K562 (cell line): ENCODE measurements around the gene SLAMF6. TPM values are rescaled to one million over a fixed set of nuclear protein-coding genes. Genes with fewer than 3 reads are reported as not detected.
A peak's percentile ranks its signal among the peaks of the same experiment; 100 is the strongest.

ENCODE experiments used
- CHD4 ChIP-seq: fragments of 200-600 bp; sonication (generic); IDR thresholded peaks from 3 replicates; pipeline ENCODE4 v1.6.1; 2012; ENCODE audit warnings: low read depth, mild to moderate bottlenecking, mixed read lengths, low read length, inconsistent platforms; ENCODE audit not compliant: insufficient read depth, insufficient replicate concordance, poor library complexity, severe bottlenecking
- CREB5 ChIP-seq: fragments of 250-450 bp; sonication (Bioruptor Pico); IDR thresholded peaks from 2 replicates; pipeline ENCODE4 v1.5.0; 2020; ENCODE audit warnings: mild to moderate bottlenecking
- GTF2F1 ChIP-seq: IDR thresholded peaks from 2 replicates; pipeline ENCODE4 v1.6.1; 2011; ENCODE audit warnings: low read depth, low read length, improper control_type of control experiment
- HDAC8 ChIP-seq: fragments of 450-650 bp; IDR thresholded peaks from 2 replicates; pipeline ENCODE4 v1.6.1; 2016; ENCODE audit warnings: mild to moderate bottlenecking, missing genetic modification characterization, moderate library complexity, missing compliant biosample characterization
- NFYB ChIP-seq: IDR thresholded peaks from 2 replicates; pipeline ENCODE4 v1.6.1; 2011; ENCODE audit warnings: mild to moderate bottlenecking, moderate library complexity; ENCODE audit not compliant: insufficient read length; ENCODE audit errors: extremely low read depth
- RBM25 ChIP-seq: fragments of 200-400 bp; formaldehyde crosslinking; IDR thresholded peaks from 2 replicates; pipeline ENCODE4 v1.6.1; 2018; ENCODE audit warnings: low read length, low read depth, moderate library complexity; ENCODE audit not compliant: severe bottlenecking
- RREB1 ChIP-seq: fragments of 250-450 bp; sonication (Bioruptor Pico); IDR thresholded peaks from 2 replicates; pipeline ENCODE4 v1.4.0; 2020
- ZNF146 ChIP-seq: IDR thresholded peaks from one replicate; pipeline ENCODE4 v1.6.1; 2018; ENCODE audit warnings: missing compliant biosample characterization; ENCODE audit not compliant: unreplicated experiment
- ZNF212 ChIP-seq: fragments of 450-650 bp; formaldehyde crosslinking; IDR thresholded peaks from 2 replicates; pipeline ENCODE4 v1.4.0; 2020; ENCODE audit warnings: mild to moderate bottlenecking
- ZNF224 ChIP-seq: sonication (generic); formaldehyde crosslinking; IDR thresholded peaks from 2 replicates; pipeline ENCODE4 v1.8.0; 2022; ENCODE audit warnings: mild to moderate bottlenecking, missing genetic modification reagents
- ZNF584 ChIP-seq: fragments of 200-800 bp; sonication (Bioruptor generic); IDR thresholded peaks from 2 replicates; pipeline ENCODE4 v1.6.1; 2016; ENCODE audit warnings: low read depth, mild to moderate bottlenecking, missing genetic modification characterization, missing compliant biosample characterization
- ZNF589 ChIP-seq: fragments of 200-800 bp; sonication (Bioruptor generic); IDR thresholded peaks from 2 replicates; pipeline ENCODE4 v1.6.1; 2016; ENCODE audit warnings: low read depth, missing genetic modification characterization, missing compliant biosample characterization
- polyA plus RNA-seq, 8 experiments: library from polyadenylated mRNA; depleted of rRNA in 4 of 8; stranded (reverse) in 5 of 8; unstranded in 3 of 8; fragments of >200 nt; fragmentation: Nextera tagmentation in 2 of 8; fragmentation: Illumina TruSeq in 1 of 8; extraction: Ambion mirVana in 2 of 8; extraction: Trizol in 1 of 8; gene quantifications; 2 replicates each; pipeline versions ENCODE4 v1.2.1 to v1.2.3, GENCODE V29; 2011 to 2014; ENCODE audit warnings: inconsistent platforms in 1 of 8, missing spikeins in 1 of 8
- total RNA-seq, 7 experiments: library from RNA; depleted of rRNA in 6 of 7; stranded (reverse); fragments of >200 nt in 6 of 7; fragmentation: Illumina TruSeq in 2 of 7; extraction: Trizol in 2 of 7; gene quantifications; 2 replicates each; pipeline versions ENCODE4 v1.2.1 to v1.2.3, GENCODE V29; 2011 to 2021; ENCODE audit warnings: low replicate concordance in 1 of 7
- TF ChIP-seq, protein P1 (sequence below): fragments of 450-650 bp; formaldehyde crosslinking; IDR thresholded peaks from 2 replicates; pipeline ENCODE4 v1.4.0; 2020; ENCODE audit warnings: mild to moderate bottlenecking, moderate library complexity
- TF ChIP-seq, protein P2 (sequence below): fragments of 250-450 bp; sonication (Bioruptor Pico); IDR thresholded peaks from 2 replicates; pipeline ENCODE4 v1.4.0; 2020; ENCODE audit warnings: borderline replicate concordance

The SLAMF6 gene
- total and polyA plus RNA-seq, 9 of the 15 experiments (the other 6 are each of a cell fraction or from before 2014, with no cell fraction given) = 0.56 to 4.8 (median 1.1) TPM

- TF ChIP-seq, protein P1, sequence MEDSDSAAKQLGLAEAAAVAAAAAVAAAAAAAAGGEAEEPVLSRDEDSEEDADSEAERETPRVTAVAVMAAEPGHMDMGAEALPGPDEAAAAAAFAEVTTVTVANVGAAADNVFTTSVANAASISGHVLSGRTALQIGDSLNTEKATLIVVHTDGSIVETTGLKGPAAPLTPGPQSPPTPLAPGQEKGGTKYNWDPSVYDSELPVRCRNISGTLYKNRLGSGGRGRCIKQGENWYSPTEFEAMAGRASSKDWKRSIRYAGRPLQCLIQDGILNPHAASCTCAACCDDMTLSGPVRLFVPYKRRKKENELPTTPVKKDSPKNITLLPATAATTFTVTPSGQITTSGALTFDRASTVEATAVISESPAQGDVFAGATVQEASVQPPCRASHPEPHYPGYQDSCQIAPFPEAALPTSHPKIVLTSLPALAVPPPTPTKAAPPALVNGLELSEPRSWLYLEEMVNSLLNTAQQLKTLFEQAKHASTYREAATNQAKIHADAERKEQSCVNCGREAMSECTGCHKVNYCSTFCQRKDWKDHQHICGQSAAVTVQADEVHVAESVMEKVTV (CRISPR knock-in tag) = 0 out of 2 replicates have a peak, but pooled peaks have one; percentile 37
- no peak for TF ChIP-seq RREB1 (CRISPR knock-in tag)
- TF ChIP-seq ZNF224 (CRISPR knock-in tag) = no peak
- TF ChIP-seq CREB5 (CRISPR knock-in tag) = no peak
- no peak for TF ChIP-seq NFYB
- no peak for TF ChIP-seq RBM25
- TF ChIP-seq, protein P2, sequence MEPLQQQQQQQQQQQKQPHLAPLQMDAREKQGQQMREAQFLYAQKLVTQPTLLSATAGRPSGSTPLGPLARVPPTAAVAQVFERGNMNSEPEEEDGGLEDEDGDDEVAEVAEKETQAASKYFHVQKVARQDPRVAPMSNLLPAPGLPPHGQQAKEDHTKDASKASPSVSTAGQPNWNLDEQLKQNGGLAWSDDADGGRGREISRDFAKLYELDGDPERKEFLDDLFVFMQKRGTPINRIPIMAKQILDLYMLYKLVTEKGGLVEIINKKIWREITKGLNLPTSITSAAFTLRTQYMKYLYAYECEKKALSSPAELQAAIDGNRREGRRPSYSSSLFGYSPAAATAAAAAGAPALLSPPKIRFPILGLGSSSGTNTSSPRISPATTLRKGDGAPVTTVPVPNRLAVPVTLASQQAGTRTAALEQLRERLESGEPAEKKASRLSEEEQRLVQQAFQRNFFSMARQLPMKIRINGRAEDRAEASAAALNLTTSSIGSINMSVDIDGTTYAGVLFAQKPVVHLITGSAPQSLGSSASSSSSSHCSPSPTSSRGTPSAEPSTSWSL (CRISPR knock-in tag) = no peak
- TF ChIP-seq ZNF584 (CRISPR knock-in tag) = no peak; the same call in 1 of the 2 replicates
- 0 out of 2 replicates have a peak, but pooled peaks have one; percentile 49 for TF ChIP-seq ZNF212 (CRISPR knock-in tag)
- no peak for TF ChIP-seq ZNF146 (CRISPR knock-in tag)
- no peak for TF ChIP-seq CHD4
- TF ChIP-seq HDAC8 (tag) = no peak
- no peak for TF ChIP-seq GTF2F1
- peak; percentile 91 for TF ChIP-seq ZNF589 (CRISPR knock-in tag)
Measured at GRCh38 chr1:160548960-160549664, 26.1 kb upstream of the SLAMF6 start (continued).
